HepG2 (cell line): Measurements from ENCODE around the gene RBBP8NL. TPM values are rescaled to one million over a fixed set of nuclear protein-coding genes. Genes with fewer than 3 reads are reported as not detected.
A peak's percentile ranks its signal among the peaks of the same experiment; 100 is the strongest.

ENCODE experiments used
- KLF6 ChIP-seq: IDR thresholded peaks from 2 replicates; pipeline ENCODE4 v1.8.0; 2016; ENCODE audit warnings: missing biosample characterization, missing genetic modification reagents
- MTF1 ChIP-seq: sonication (generic); formaldehyde crosslinking; IDR thresholded peaks from 2 replicates; pipeline ENCODE4 v1.5.0; 2020; ENCODE audit warnings: missing genetic modification reagents
- PAX8 ChIP-seq: sonication (generic); formaldehyde crosslinking; IDR thresholded peaks from 2 replicates; pipeline ENCODE4 v1.8.0; 2022; ENCODE audit warnings: mild to moderate bottlenecking, missing genetic modification reagents, borderline replicate concordance
- ZEB1 ChIP-seq: IDR thresholded peaks from 2 replicates; pipeline ENCODE4 v1.6.1; 2012; ENCODE audit warnings: mild to moderate bottlenecking, low read depth, inconsistent platforms; ENCODE audit not compliant: insufficient replicate concordance
- ZMAT3 ChIP-seq: sonication (generic); formaldehyde crosslinking; conservative IDR thresholded peaks from 2 replicates; pipeline ENCODE4 v1.7.0; 2021; ENCODE audit warnings: missing genetic modification reagents
- ZNF441 ChIP-seq: sonication (generic); formaldehyde crosslinking; IDR thresholded peaks from 2 replicates; pipeline ENCODE4 v1.7.0; 2021; ENCODE audit warnings: missing genetic modification reagents, borderline replicate concordance
- ZNF530 ChIP-seq: sonication (generic); formaldehyde crosslinking; IDR thresholded peaks from 2 replicates; pipeline ENCODE4 v1.5.0; 2020; ENCODE audit warnings: low read depth, mild to moderate bottlenecking, missing genetic modification reagents
- ZNF678 ChIP-seq: sonication (generic); formaldehyde crosslinking; IDR thresholded peaks from 2 replicates; pipeline ENCODE4 v1.4.0; 2020; ENCODE audit warnings: mild to moderate bottlenecking, missing genetic modification reagents
- ZNF749 ChIP-seq: sonication (generic); formaldehyde crosslinking; IDR thresholded peaks from 2 replicates; pipeline ENCODE4 v1.8.0; 2022; ENCODE audit warnings: mild to moderate bottlenecking, missing genetic modification reagents, moderate library complexity, borderline replicate concordance
- ZNF781 ChIP-seq: sonication (generic); formaldehyde crosslinking; IDR thresholded peaks from 2 replicates; pipeline ENCODE4 v1.5.1; 2020; ENCODE audit warnings: borderline replicate concordance, mild to moderate bottlenecking, missing genetic modification reagents; ENCODE audit errors: not compliant biosample characterization
- ZNF841 ChIP-seq: sonication (generic); formaldehyde crosslinking; IDR thresholded peaks from 2 replicates; pipeline ENCODE4 v1.8.1; 2023; ENCODE audit warnings: missing genetic modification reagents, borderline replicate concordance
- ZNF878 ChIP-seq: sonication (generic); formaldehyde crosslinking; IDR thresholded peaks from 2 replicates; pipeline ENCODE4 v1.8.1; 2023; ENCODE audit warnings: mild to moderate bottlenecking, missing genetic modification reagents, moderate library complexity
- ZSCAN25 ChIP-seq: sonication (generic); formaldehyde crosslinking; IDR thresholded peaks from 2 replicates; pipeline ENCODE4 v1.8.0; 2022; ENCODE audit warnings: mild to moderate bottlenecking, missing genetic modification reagents
- polyA plus RNA-seq, 8 experiments: library from polyadenylated mRNA; depleted of rRNA in 3 of 8; stranded (reverse) in 7 of 8; unstranded in 1 of 8; fragments of >200 nt; fragmentation: Illumina TruSeq in 4 of 8; extraction: Trizol in 4 of 8; gene quantifications; 2 replicates each; pipeline versions ENCODE4 v1.2.1 to v1.2.3, GENCODE V29; 2011 to 2016; ENCODE audit warnings: low read depth in 4 of 8, missing spikeins in 1 of 8, mixed read lengths in 1 of 8; ENCODE audit not compliant: insufficient read depth in 1 of 8
- total RNA-seq, 5 experiments: library from RNA; depleted of rRNA; stranded (reverse); fragments of >200 nt; fragmentation: Illumina TruSeq; extraction: Trizol; gene quantifications; 2 replicates each; pipeline ENCODE4 v1.2.3, GENCODE V29; 2016; ENCODE audit warnings: low read depth in 1 of 5
- TF ChIP-seq, protein P1 (sequence below): sonication (generic); formaldehyde crosslinking; IDR thresholded peaks from 2 replicates; pipeline ENCODE4 v1.5.1; 2020; ENCODE audit warnings: mild to moderate bottlenecking, missing genetic modification reagents, borderline replicate concordance
- TF ChIP-seq, protein P2 (sequence below): sonication (generic); formaldehyde crosslinking; IDR thresholded peaks from 2 replicates; pipeline ENCODE4 v1.4.0; 2020; ENCODE audit warnings: missing genetic modification reagents
- TF ChIP-seq, protein P3 (sequence below): sonication (generic); formaldehyde crosslinking; IDR thresholded peaks from 2 replicates; pipeline ENCODE4 v1.5.1; 2020; ENCODE audit warnings: missing genetic modification reagents, mild to moderate bottlenecking, borderline replicate concordance

Gene RBBP8NL
- total and polyA plus RNA-seq, 2 of the 13 experiments (the other 11 are each of a cell fraction or from before 2014, with no cell fraction given) = 0.69 to 0.86 TPM

DNA sequence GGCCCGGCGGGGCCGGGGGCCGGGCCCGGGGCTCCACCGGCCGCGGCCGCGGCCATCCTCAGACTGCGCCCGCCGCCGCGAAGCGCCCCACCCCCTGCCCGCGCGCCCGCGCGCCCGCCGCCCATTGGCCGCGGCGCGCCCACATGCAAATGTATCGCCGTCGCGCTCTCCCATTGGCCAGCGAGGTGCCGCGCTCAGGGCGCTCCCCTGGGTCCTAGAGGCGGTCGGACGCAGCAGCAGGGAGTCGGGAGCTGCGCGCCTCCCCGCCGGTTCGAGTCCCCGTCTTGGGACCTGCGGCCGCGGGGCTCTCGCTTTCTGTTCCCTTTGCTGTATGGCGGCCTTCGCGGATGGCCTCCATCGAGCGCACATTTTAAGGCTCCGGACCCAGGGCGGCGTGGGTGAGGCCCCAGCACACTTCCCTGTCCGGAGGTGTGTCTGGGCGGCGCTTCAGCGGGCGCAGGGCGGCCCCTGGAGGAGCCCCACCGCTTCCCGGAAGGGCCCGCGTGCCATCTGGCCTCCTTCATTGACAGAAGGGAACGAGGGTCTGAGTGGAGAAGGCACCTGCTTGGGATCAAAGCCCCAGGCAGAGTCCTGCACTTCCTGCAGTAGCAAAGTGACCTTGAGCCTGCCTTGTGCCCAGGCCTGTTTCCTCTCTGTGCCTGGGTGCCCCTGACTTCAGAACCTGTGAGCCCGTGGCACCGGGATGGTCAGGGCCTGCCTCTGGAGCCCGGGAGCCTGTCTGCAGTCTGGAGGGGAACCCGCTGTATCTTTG lies 19.9 kb downstream of the RBBP8NL start, which contains the start of gene CABLES2 (continued):
- peak; percentile 77 for TF ChIP-seq ZSCAN25 (CRISPR knock-in tag)
- peak; percentile 78; the same call in 1 of the 2 replicates for TF ChIP-seq KLF6 (CRISPR knock-in tag)
- TF ChIP-seq ZNF781 = peak; percentile 75
- TF ChIP-seq, protein P1, sequence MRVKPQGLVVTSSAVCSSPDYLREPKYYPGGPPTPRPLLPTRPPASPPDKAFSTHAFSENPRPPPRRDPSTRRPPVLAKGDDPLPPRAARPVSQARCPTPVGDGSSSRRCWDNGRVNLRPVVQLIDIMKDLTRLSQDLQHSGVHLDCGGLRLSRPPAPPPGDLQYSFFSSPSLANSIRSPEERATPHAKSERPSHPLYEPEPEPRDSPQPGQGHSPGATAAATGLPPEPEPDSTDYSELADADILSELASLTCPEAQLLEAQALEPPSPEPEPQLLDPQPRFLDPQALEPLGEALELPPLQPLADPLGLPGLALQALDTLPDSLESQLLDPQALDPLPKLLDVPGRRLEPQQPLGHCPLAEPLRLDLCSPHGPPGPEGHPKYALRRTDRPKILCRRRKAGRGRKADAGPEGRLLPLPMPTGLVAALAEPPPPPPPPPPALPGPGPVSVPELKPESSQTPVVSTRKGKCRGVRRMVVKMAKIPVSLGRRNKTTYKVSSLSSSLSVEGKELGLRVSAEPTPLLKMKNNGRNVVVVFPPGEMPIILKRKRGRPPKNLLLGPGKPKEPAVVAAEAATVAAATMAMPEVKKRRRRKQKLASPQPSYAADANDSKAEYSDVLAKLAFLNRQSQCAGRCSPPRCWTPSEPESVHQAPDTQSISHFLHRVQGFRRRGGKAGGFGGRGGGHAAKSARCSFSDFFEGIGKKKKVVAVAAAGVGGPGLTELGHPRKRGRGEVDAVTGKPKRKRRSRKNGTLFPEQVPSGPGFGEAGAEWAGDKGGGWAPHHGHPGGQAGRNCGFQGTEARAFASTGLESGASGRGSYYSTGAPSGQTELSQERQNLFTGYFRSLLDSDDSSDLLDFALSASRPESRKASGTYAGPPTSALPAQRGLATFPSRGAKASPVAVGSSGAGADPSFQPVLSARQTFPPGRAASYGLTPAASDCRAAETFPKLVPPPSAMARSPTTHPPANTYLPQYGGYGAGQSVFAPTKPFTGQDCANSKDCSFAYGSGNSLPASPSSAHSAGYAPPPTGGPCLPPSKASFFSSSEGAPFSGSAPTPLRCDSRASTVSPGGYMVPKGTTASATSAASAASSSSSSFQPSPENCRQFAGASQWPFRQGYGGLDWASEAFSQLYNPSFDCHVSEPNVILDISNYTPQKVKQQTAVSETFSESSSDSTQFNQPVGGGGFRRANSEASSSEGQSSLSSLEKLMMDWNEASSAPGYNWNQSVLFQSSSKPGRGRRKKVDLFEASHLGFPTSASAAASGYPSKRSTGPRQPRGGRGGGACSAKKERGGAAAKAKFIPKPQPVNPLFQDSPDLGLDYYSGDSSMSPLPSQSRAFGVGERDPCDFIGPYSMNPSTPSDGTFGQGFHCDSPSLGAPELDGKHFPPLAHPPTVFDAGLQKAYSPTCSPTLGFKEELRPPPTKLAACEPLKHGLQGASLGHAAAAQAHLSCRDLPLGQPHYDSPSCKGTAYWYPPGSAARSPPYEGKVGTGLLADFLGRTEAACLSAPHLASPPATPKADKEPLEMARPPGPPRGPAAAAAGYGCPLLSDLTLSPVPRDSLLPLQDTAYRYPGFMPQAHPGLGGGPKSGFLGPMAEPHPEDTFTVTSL = peak; percentile 58; the same call in 1 of the 2 replicates
- TF ChIP-seq ZNF878 (CRISPR knock-in tag) = no peak
- no peak for TF ChIP-seq ZNF441 (CRISPR knock-in tag)
- TF ChIP-seq ZNF530 = no peak
- TF ChIP-seq, protein P2, sequence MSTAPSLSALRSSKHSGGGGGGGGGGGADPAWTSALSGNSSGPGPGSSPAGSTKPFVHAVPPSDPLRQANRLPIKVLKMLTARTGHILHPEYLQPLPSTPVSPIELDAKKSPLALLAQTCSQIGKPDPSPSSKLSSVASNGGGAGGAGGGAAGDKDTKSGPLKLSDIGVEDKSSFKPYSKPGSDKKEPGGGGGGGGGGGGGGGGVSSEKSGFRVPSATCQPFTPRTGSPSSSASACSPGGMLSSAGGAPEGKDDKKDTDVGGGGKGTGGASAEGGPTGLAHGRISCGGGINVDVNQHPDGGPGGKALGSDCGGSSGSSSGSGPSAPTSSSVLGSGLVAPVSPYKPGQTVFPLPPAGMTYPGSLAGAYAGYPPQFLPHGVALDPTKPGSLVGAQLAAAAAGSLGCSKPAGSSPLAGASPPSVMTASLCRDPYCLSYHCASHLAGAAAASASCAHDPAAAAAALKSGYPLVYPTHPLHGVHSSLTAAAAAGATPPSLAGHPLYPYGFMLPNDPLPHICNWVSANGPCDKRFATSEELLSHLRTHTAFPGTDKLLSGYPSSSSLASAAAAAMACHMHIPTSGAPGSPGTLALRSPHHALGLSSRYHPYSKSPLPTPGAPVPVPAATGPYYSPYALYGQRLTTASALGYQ (CRISPR knock-in tag) = peak; percentile 84; the same call in 1 of the 2 replicates
- no peak for TF ChIP-seq ZNF749
- TF ChIP-seq ZEB1 = no peak
- peak; percentile 80; the same call in 1 of the 2 replicates for TF ChIP-seq MTF1 (CRISPR knock-in tag)
- TF ChIP-seq PAX8 (CRISPR knock-in tag) = peak; percentile 91
- TF ChIP-seq ZNF678 (CRISPR knock-in tag) = peak; percentile 81
- TF ChIP-seq, protein P3, sequence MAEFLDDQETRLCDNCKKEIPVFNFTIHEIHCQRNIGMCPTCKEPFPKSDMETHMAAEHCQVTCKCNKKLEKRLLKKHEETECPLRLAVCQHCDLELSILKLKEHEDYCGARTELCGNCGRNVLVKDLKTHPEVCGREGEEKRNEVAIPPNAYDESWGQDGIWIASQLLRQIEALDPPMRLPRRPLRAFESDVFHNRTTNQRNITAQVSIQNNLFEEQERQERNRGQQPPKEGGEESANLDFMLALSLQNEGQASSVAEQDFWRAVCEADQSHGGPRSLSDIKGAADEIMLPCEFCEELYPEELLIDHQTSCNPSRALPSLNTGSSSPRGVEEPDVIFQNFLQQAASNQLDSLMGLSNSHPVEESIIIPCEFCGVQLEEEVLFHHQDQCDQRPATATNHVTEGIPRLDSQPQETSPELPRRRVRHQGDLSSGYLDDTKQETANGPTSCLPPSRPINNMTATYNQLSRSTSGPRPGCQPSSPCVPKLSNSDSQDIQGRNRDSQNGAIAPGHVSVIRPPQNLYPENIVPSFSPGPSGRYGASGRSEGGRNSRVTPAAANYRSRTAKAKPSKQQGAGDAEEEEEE (CRISPR knock-in tag) = no peak
- TF ChIP-seq ZNF841 (CRISPR knock-in tag) = no peak
- no peak; the same call in 1 of the 2 replicates for TF ChIP-seq ZMAT3 (CRISPR knock-in tag)
